ENCODE data around the gene M1AP.
"Not testable (repeated sequence)": the region's sequence is repeated elsewhere in the genome, so short reads cannot be mapped to it uniquely, and the experiment has no call there.

Gene M1AP

GRCh38 chr2:74653589-74653984, 5.5 kb upstream of the M1AP start:
- no peak for DNase-seq

- DNase-seq = no peak
Measured at GRCh38 chr2:74646834-74647482, 1.2 kb downstream of the M1AP start.

- DNase-seq = no peak
Measured at GRCh38 chr2:74646201-74646600, 1.9 kb downstream of the M1AP start.

- DNase-seq = no peak
Measured at GRCh38 chr2:74645344-74645743, 2.8 kb downstream of the M1AP start.

- no peak for DNase-seq
Measured at GRCh38 chr2:74639550-74639949, 8.6 kb downstream of the M1AP start.

- no peak for DNase-seq
Measured at GRCh38 chr2:74632939-74633312, 15.2 kb downstream of the M1AP start.

GRCh38 chr2:74632209-74632938, 15.8 kb downstream of the M1AP start:
- DNase-seq = no peak

- DNase-seq = not testable (repeated sequence)
Measured at GRCh38 chr2:74630454-74630853, 17.7 kb downstream of the M1AP start.

GRCh38 chr2:74628538-74629105, 19.5 kb downstream of the M1AP start:
- no peak for DNase-seq

- no peak for DNase-seq
Measured at GRCh38 chr2:74625658-74626425, 22.3 kb downstream of the M1AP start.

GRCh38 chr2:74620671-74621070, 27.5 kb downstream of the M1AP start:
- DNase-seq = no peak

GRCh38 chr2:74619651-74620297, 28.4 kb downstream of the M1AP start:
- no peak for DNase-seq

GRCh38 chr2:74618410-74619083, 29.6 kb downstream of the M1AP start:
- no peak for DNase-seq

- no peak for DNase-seq
Measured at GRCh38 chr2:74617122-74617521, 31.0 kb downstream of the M1AP start.

- DNase-seq = no peak
Measured at GRCh38 chr2:74606927-74607326, 41.2 kb downstream of the M1AP start.

- no peak for DNase-seq
Measured at GRCh38 chr2:74603282-74604000, 44.7 kb downstream of the M1AP start.

GRCh38 chr2:74602586-74603281, 45.4 kb downstream of the M1AP start:
- DNase-seq = no peak

- DNase-seq = no peak
Measured at GRCh38 chr2:74599676-74600075, 48.5 kb downstream of the M1AP start.

- no peak for DNase-seq
Measured at GRCh38 chr2:74597410-74597809, 50.7 kb downstream of the M1AP start.

- DNase-seq = no peak
Measured at GRCh38 chr2:74596584-74596983, 51.5 kb downstream of the M1AP start.

All from CD4-positive, alpha-beta T cell treated with Interleukin-4 for 4 hours (primary cell).